GM21367 (cell line): ENCODE measurements around the gene KYAT1.

ENCODE experiments used
- ATAC-seq: cut with Tn5 transposase; IDR thresholded peaks from one replicate; pipeline ENCODE4 v1.9.1; 2021; ENCODE audit not compliant: unreplicated experiment

KYAT1 gene

GRCh38 chr9:128909859-128910258 is 28.1 kb upstream of the KYAT1 start:
- no peak for ATAC-seq

- no peak for ATAC-seq
Observed at GRCh38 chr9:128908372-128908771, 26.6 kb upstream of the KYAT1 start.

GRCh38 chr9:128906741-128907140 is 25.0 kb upstream of the KYAT1 start:
- ATAC-seq, result no peak

- no peak for ATAC-seq
Observed at GRCh38 chr9:128905964-128906363, 24.2 kb upstream of the KYAT1 start.

GRCh38 chr9:128903871-128904620 is 22.3 kb upstream of the KYAT1 start:
- ATAC-seq, result no peak

- ATAC-seq, result no peak
Observed at GRCh38 chr9:128903079-128903461, 21.3 kb upstream of the KYAT1 start.

GRCh38 chr9:128902351-128903078 is 20.8 kb upstream of the KYAT1 start:
- no peak for ATAC-seq

GRCh38 chr9:128901822-128902221 is 20.1 kb upstream of the KYAT1 start:
- ATAC-seq, result no peak

GRCh38 chr9:128901379-128901778 is 19.6 kb upstream of the KYAT1 start:
- no peak for ATAC-seq

- no peak for ATAC-seq
Observed at GRCh38 chr9:128899566-128900322, 18.0 kb upstream of the KYAT1 start.

- ATAC-seq, result no peak
Observed at GRCh38 chr9:128898845-128899565, 17.3 kb upstream of the KYAT1 start.

- no peak for ATAC-seq
Observed at GRCh38 chr9:128898382-128898781, 16.6 kb upstream of the KYAT1 start.

GRCh38 chr9:128895556-128895955 is 13.8 kb upstream of the KYAT1 start:
- no peak for ATAC-seq

GRCh38 chr9:128894764-128895163 is 13.0 kb upstream of the KYAT1 start:
- ATAC-seq, result no peak

GRCh38 chr9:128893354-128893753 is 11.6 kb upstream of the KYAT1 start:
- ATAC-seq, result no peak

GRCh38 chr9:128892221-128892921 is 10.6 kb upstream of the KYAT1 start:
- no peak for ATAC-seq

GRCh38 chr9:128891321-128892220 is 9.8 kb upstream of the KYAT1 start:
- ATAC-seq, result no peak

GRCh38 chr9:128887914-128888350 is 6.2 kb upstream of the KYAT1 start:
- no peak for ATAC-seq

GRCh38 chr9:128887049-128887448 is 5.3 kb upstream of the KYAT1 start:
- no peak for ATAC-seq
